ENCODE results near the gene CARS2.
"Not testable (repeated sequence)": the region's sequence is repeated elsewhere in the genome, so short reads cannot be mapped to it uniquely, and the experiment has no call there.

Gene CARS2

GRCh38 chr13:110706570-110707372 is 855 bp upstream of the CARS2 start:
- no peak for DNase-seq (ENCODE audit: low spot score)

DNA sequence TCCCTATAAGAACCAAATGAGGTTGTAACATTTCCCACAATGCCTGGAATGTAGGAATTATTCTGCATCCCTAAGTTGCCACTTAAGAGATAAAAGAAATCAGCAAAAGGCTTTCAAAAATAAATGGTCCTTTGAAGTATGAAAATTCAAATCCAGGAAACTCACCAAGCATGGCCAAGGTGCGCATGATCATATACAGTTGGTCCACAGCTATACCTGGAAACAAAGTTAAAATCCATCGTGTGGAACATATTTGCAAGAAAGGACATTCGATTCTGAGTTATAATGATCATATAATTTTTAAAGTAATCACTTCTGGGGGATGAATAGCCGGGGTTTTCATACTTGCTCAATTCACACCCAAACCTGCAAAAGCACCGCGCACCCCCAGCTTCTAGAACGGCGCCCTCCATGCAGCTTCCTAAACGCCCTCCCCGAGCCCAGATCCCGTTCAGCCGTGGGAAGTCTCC is 525 bp downstream of the CARS2 start:
- no peak for DNase-seq (ENCODE audit: low spot score)

- no peak for DNase-seq (ENCODE audit: low spot score)
Measured at GRCh38 chr13:110702591-110703526, 3.1 kb downstream of the CARS2 start.

DNA sequence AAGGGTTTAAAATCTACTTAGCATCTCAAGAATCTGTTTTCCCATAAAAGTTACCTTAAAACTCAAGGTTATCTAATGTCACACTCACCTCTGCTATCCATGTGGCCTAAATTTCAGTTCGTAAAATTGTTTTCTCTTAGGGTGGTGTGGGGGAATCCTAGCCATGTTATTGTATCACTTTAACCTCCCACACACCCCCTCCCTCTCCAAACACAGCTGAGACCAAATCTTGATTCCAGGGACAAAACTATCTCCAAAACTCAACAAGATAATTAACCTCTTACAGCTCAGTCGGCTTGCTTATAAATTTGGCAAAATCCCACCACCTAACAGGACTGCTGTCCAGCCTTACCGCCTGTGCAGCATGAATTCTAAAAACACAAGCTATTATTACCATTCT is 3.8 kb downstream of the CARS2 start:
- no peak for DNase-seq (ENCODE audit: low spot score)

- DNase-seq (ENCODE audit: low spot score): not testable (repeated sequence)
Measured at GRCh38 chr13:110701061-110701460, 4.9 kb downstream of the CARS2 start.

DNA sequence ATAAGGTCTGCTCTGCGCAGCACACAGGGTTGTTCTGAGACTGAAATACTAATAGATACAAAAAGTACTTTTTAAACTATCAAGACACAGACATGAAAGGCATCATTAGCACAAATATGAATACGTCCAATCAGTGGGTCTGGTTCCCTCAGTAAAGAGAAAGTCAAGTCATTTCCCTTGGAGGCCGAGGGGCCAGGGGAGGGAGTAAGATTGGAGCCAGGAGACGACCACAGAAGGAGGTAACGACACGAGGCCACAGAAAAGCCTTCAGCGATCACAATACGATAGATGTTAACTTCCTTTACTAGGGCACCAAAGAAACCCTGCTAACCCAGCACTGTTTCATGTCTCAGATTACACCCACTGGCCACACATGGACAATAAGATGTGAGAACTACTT is 5.3 kb downstream of the CARS2 start:
- no peak for DNase-seq (ENCODE audit: low spot score)

DNA sequence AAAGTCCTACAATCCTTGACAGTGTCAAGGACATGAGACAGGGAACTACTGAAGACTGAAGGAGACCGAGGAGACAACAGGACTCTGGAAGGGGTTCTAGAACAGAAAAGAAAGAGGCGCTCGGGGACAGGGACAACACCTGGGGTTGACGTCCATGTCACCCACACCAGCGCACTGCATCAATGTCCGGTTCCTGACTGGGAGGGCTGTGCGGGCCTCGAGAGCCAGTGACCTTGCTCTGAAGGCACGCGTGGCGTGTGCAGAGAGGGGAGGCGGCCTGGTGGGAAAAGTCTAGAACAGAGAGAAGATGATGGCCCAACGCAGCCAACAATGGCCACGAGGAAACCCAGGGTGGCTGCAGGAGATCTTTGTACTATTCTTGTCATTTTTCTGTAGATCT is 5.7 kb downstream of the CARS2 start:
- no peak for DNase-seq (ENCODE audit: low spot score)

DNA sequence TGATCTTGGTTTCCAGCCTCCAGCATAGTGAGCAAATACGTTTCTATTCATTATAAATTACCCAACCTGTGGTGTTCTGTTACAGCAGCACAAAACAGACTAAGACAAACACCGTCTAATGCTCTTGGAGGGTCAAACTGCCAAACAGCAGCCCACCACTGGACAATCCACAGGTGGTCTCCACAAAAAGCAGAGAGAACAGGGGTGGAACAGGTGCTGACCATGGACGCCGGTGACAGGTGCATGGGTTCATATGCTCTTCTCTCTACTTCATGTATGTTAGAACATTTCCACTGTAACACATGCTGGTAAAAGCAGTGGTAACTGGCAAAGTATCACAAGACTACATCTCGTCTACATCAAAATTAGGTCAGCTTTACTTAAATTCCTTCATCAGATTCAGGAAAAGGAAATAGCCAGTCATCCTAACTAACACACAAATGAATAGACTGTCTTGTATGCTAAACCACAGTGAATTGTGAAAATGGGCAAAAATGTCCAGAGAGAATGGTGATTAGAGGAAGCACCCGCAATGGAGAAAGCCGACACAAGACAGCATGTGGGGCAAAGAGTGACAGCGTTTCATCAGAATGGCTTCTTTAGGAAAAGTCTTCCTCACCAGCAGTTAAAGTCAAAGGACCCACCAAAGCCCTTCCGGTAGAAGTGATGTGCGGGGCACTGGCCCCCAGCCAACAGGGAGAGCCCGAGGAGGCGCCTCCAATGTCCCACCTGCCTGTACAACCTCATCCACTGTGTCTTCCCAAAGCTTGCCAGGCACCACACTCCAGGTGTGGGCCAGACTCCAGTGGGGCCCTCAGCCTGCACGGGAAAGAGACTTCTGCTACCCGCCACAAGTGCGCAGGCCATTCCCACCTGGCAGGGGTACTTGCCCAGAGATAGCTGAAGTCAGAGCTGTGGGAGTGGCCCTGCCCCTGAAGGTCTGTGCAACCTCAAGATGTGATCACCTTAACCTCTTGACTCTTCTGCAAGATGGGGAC is 6.5 kb downstream of the CARS2 start:
- DNase-seq (ENCODE audit: low spot score): no peak

GRCh38 chr13:110698689-110699088 is 7.2 kb downstream of the CARS2 start:
- DNase-seq (ENCODE audit: low spot score): no peak

GRCh38 chr13:110697842-110698241 is 8.1 kb downstream of the CARS2 start:
- no peak for DNase-seq (ENCODE audit: low spot score)

- DNase-seq (ENCODE audit: low spot score): no peak
Measured at GRCh38 chr13:110696776-110697175, 9.1 kb downstream of the CARS2 start.

DNA sequence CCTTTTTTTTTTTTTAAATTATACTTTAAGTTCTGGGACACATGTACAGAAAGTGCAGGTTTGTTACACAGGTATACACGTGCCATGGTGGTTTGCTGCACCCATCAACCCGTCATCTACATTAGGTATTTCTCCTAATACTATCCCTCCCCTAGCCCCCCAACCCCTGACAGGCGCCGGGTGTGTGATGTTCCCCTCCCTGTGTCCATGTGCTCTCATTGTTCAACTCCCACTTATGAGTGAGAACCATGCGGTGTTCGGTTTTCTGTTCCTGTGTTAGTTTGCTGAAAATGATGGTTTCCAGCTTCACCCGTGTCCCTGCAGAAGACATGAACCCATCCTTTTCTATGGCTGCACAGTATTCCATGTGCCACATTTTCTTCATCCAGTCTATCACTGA is 10.1 kb downstream of the CARS2 start:
- not testable (repeated sequence) for DNase-seq (ENCODE audit: low spot score)

GRCh38 chr13:110690516-110690915 is 15.4 kb downstream of the CARS2 start:
- no peak for DNase-seq (ENCODE audit: low spot score)

DNA sequence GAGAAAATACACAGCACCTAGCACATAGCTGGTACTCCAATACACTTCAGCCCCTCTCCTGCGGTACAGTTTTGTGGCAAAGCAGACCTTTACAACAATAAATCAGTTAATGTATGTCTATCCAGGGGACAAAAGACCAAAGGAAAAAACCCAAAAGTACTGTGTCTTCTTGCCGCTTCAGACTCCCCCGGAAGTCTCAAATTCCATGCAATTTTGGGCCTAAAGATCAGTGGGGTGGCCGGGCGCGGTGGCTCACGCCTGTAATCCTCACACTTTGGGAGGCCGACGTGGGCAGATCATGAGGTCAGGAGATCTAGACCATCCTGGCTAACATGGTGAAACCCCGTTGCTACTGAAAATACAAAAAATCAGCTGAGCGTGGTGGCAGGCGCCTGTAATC is 16.2 kb downstream of the CARS2 start:
- DNase-seq (ENCODE audit: low spot score): no peak

DNA sequence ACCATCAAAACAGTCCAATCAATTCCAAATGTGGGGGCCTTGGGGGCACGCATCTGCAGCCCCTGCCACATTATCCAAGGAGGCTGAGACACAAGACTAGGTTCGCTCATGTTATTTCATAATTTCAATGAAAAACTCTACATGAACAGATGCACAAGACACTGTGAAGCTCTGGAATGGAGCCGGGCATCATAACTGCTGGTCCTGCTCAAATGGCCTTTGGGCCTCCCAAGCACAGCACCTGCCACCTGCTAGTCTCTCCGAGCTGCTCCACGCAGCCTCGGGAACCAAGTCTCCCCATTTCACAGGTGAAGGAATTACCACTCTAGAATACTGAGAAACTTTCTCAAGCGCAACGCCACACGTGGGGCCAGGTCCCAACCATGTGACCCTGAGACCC is 16.9 kb downstream of the CARS2 start:
- DNase-seq (ENCODE audit: low spot score): no peak

DNA sequence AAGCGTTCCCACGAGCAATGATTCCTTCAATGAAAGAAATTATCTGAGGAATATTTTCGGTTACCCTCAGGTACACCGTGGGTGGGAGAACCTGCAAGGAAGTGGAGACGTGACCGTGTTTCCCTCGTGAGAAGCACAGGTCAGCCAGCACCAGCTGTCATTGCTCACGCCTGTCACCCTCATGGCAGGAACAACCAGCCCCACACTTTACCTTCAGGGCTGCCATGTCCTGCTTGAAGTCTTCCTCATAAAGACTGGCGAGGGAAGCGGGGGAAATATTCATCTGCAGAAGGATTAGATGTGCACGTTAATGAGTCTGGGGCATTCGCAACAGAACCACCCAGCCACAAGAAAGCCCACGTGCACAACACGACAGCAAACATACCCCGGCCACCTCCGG is 18.2 kb downstream of the CARS2 start:
- DNase-seq (ENCODE audit: low spot score): no peak

GRCh38 chr13:110685305-110686020 is 20.5 kb downstream of the CARS2 start:
- no peak for DNase-seq (ENCODE audit: low spot score)

DNA sequence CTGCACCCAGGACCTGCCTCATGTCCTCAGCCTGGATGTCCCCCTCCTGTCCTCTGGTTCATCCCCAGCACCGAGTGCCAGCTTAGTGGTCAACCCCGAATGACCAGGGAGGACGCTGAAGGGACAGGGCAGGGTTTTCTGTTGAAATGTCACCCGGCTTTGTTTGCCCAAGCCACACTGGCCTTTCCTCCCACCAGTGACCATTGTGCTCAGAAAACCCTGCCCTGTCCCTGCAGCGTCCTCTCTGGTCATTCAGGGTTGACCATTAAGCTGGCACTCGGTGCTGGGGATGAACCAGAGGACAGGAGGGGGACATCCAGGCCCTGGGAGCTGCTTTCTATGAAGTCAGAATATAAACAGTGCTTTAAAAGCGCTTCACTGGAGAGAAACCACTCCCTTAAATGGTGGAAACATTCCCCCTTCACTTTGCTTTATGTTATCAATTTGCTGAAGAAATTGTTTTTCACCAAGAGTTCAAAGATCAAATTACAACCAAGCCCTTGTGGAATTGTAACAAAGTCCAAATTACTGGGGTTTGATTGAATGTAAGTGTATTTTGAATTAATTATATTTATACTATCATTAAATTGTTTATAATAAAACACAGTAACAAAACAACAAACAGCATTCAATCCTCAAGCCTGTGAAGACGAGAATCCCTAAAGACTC is 21.4 kb downstream of the CARS2 start:
- no peak for DNase-seq (ENCODE audit: low spot score)

- DNase-seq (ENCODE audit: low spot score): no peak
Measured at GRCh38 chr13:110683921-110684320, 22.0 kb downstream of the CARS2 start.

- DNase-seq (ENCODE audit: low spot score): no peak
Measured at GRCh38 chr13:110683203-110683883, 22.6 kb downstream of the CARS2 start.

Measured in SW480 (cell line).